Measurements from ENCODE around the gene MRM1.

The MRM1 gene, protein sequence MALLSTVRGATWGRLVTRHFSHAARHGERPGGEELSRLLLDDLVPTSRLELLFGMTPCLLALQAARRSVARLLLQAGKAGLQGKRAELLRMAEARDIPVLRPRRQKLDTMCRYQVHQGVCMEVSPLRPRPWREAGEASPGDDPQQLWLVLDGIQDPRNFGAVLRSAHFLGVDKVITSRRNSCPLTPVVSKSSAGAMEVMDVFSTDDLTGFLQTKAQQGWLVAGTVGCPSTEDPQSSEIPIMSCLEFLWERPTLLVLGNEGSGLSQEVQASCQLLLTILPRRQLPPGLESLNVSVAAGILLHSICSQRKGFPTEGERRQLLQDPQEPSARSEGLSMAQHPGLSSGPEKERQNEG

DNA sequence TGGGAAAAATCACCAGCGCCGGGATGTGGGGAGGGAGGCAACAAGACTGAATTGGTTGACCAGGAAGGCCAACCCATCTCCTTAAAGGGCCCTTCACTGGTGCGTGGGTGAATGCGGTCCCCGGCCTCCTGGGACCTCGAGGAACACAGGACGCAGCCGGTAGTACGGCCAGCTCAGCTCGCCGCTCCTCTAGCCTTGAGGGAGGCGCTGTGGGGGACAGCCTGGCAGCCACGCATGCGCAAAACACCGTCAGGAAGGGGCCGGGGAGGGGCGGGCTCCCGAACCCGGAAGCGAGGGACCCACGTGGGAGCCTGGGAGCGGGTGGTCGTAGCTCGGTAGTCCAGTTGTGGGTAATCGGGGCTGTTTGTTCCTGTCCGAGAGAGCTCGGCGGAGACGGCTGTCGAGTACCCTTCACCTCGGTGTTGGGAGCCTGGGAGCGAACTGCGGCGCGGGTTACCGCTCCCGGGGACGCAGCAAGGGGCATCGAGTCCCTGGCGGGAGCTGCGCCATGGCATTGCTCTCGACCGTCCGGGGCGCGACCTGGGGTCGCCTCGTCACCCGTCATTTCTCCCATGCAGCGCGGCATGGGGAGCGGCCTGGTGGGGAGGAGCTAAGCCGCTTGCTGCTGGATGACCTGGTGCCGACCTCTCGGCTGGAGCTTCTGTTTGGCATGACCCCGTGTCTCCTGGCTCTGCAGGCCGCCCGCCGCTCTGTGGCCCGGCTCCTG, at the start of gene MRM1:
TSS of gene MRM1 (plus strand) at position 281 of the 727 bp plus-strand sequence. CDS start at position 509, 228 bp downstream.
- DNase-seq: peak; percentile 94

DNA sequence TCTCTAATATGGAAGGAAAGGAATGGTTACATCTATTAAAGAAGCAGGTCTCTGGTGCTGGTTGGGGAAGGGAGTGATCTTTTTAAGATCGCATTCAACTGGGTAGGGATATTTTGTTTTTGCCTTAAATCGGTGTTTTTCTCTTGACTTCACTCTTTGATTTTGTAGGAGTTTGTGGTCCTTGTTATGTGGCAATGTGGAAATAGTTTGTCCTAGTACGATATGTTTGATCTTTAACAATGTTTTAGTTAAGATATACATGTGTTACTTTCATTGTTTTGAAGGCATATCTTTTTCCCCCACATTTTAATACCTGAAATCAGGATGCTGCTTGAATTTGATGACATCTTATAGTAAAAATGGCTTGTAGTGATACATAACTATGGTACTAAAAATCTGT, 47.9 kb upstream of the MRM1 start:
- no peak for DNase-seq

- DNase-seq: no peak
Observed at GRCh38 chr17:36566081-36566480, 35.3 kb upstream of the MRM1 start.

- no peak for DNase-seq
Observed at GRCh38 chr17:36575028-36575427, 26.4 kb upstream of the MRM1 start.

DNA sequence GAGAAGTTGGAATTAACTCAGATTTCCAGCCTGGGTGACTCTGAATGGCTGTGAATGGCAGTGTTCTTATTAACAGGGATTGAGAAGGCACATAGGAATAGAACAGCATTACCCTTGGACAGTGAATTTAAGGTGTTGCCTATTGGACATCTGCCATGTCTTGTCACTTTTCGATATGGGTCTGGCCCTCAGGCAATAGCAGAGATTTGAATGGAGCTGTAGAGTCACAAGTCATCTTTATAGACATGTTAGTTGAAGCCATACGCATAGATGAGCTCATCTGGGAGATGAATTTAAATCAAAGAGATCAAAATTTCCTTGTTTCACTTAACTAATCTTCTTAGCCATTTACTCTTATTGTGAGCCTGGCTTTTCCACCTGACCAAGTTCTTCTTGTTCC, 24.6 kb upstream of the MRM1 start:
- DNase-seq: no peak

DNA sequence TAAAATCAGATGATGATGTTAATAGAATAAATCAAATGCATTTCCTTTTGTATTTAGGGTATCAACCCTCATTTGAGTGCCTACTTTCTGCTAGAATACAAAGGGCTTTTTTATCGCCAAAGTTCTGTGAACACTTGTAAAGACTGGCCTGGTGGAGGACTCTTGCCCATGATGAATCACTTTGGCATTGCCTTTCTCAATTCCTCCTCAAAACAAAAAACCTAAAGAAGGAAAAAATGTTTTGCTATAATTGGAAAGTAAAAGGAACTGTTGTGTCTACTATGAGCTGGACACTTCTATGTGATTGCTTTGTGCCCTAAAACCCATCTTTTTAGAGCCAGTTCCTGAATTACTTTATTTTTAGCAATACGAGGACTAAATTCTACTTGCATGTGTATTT, 22.7 kb upstream of the MRM1 start:
- DNase-seq: no peak

DNA sequence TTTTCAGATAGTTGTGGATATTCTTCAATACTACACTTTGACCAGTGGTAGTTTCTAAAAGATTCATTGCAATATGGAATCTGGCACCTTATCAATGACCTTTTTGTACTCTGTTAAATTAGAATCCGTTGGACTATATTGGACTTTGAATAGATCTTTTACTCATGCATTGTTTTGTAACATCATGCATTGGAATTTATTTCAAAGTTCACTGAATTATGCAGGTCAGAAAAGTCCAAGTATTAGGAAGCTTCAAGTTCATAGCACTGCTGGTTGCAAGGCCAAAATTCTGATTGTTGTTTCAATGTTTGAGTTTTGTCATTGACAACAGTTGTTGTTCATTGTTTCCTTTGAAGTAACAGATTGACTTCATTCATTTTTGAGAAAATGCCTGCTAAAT, 17.6 kb upstream of the MRM1 start:
- DNase-seq: no peak

DNA sequence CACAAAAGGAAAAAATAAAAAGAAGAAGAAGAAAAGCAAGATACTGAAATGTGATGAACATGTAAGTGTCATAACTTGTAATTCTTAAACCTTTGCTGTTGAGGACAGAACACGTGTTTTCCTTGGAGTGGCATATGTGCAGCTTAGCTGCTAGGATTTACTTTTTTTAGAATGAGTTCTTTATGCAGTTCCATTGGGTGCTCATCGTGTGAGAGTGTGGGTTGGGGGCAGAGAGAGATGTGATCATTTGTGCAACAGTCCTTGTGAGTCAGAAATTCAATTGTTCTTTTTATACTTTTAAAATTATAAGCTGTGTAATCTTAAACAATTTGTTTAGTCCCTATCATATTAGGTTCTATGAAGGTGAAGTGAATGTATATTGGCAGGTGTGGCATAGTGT, 15.2 kb upstream of the MRM1 start:
- DNase-seq: no peak

DNA sequence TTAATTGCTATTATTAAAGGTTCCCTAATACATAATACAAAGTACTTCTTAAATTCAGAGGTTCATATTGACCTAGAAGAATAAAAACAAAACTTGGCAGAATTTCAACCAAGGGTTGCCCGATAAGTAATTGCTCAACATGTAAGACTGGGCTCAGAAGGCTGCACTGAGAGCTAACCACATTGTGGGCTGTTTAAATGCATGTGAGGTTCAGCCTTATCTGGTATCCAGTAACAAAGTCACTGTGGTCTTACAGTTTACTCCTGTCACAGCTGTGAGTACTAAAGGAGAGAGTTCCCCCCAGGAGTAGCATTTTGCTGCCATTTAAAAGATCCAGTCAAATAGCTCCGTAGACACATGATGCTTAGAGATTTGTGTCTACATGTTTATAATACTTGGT, 11.3 kb upstream of the MRM1 start:
- no peak for DNase-seq

DNA sequence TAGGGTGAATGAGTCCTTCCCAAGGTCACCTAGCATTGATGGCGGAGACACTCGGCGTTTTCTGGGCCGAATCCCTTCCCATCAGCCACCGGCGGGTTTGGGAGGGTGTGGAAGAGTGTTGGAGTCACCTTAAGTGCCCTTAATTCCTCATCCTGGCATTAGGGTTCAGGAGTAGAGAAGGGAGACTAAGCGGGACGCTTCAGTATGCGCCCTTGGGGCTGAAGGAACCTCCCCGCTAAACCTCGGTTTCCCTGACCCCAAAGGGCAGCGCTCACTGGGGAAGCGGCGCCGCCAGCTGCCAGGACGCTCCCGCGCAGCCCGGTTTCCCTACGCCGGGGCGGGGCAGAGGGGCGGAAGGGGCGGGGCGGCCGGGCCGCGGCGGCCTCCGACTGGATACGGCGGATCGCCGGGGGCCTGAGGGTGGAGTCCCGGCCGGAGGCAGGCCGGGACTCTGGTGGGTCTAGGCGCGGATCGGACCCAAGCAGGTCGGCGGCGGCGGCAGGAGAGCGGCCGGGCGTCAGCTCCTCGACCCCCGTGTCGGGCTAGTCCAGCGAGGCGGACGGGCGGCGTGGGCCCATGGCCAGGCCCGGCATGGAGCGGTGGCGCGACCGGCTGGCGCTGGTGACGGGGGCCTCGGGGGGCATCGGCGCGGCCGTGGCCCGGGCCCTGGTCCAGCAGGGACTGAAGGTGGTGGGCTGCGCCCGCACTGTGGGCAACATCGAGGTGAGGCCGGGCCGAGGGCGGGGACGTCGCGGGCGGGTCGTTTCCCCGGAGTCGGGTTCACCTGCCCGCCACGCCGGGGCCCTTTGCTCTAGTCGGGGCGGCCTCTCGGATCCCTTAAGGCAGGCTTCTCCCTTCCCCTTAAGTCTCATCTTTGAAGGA, 9.7 kb upstream of the MRM1 start, which contains the start of gene DHRS11:
TSS of gene DHRS11 (plus strand) at position 446 of the 882 bp plus-strand sequence. CDS start at position 577, 131 bp downstream.
- DNase-seq: peak; percentile 73

- DNase-seq: peak; percentile 50
Observed at GRCh38 chr17:36592316-36592715, 9.1 kb upstream of the MRM1 start.

- no peak for DNase-seq
Observed at GRCh38 chr17:36592716-36593321, 8.6 kb upstream of the MRM1 start.

DNA sequence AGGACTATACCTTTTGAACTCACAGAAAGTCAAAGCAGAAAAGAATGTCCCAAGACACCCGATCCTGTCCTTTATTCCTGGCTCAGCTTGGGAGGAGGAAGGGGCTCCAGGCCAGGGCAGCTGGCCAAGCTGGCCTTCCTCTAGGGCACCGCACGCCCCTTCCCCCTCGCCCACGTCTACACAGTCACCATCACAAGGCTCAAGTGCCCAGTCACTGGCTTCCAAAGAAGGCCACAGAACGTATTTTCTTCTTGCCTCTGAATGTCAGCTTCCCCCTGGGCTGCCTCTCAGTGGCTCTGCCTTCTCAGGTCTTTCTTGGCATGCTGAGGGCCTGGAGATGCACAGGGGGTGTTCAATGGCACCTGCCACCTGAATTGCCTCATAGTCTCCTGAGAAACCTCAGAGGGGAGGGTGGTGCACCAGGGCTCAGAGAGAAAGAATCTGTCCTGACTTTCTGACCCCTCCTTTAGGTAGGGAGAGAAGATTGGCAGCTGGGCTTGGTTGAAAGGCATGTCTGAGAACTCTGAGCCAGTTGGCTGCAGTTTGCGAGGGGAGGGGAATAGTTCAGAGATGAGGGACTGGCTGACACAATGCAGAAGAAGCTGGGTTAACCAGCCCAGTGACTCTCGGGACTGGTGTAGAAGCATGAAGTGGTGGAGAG, 7.6 kb upstream of the MRM1 start:
- DNase-seq: no peak

- DNase-seq: no peak
Observed at GRCh38 chr17:36594626-36595401, 6.6 kb upstream of the MRM1 start.

GRCh38 chr17:36597226-36597625, 4.2 kb upstream of the MRM1 start:
- DNase-seq: no peak

- DNase-seq: no peak
Observed at GRCh38 chr17:36597866-36598777, 3.3 kb upstream of the MRM1 start.

GRCh38 chr17:36598951-36599401, 2.4 kb upstream of the MRM1 start:
- no peak for DNase-seq

GRCh38 chr17:36599546-36600250, 1.7 kb upstream of the MRM1 start:
- DNase-seq: no peak

DNA sequence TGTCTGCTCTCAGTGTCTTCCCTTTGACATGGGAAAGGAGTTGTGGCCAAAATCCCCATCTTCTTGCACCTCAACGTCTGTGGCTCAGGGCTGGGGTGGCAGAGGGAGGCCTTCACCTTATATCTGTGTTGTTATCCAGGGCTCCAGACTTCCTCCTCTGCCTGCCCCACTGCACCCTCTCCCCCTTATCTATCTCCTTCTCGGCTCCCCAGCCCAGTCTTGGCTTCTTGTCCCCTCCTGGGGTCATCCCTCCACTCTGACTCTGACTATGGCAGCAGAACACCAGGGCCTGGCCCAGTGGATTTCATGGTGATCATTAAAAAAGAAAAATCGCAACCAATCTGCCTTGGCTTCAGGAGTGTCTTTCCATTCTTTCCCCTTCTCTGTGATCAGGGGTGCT, 918 bp upstream of the MRM1 start:
- no peak for DNase-seq

DNA sequence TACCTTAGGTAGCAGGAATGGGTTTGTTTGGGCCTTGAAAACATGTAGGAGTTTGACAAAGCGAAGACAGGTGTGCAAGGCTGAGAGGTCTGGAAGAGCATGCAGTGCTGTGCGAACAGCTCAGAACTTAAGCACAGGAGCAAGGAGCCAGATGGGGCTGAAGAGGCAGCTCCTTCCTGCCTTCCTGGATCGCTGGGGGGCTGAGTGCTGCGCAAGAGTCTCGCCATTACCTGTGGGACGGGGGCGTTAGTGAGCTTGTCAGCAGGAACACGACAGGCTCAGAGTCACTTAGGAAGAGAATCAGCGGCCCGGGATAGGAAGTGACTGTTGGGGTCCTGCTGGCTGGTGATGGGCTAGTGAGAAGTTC, 464 bp upstream of the MRM1 start:
- DNase-seq: no peak
